ENCODE data around the gene SNED1. TPM values are rescaled to one million over a fixed set of nuclear protein-coding genes. Genes with fewer than 3 reads are reported as not detected.

SNED1 gene
- total RNA-seq, 2 experiments from 2014 or later = 2.8 to 13.6 TPM

DNA sequence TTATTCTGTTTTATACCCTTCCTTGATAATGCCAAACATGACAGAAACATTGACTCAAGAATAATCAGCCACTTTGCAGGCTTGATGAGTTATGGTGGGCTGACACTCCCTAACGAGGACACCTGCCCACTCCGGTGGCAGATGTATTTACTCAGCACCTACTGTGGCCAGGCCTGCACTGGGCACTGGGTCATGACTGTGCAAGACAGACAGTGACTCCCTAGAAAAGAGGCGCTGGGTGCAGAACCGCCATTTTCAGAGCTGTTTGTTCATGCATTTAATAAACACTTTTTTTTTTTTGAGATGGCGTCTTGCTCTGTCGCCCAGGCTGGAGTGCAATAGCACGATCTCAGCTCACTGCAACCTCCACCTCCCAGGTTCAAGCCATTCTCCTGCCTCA lies 32.5 kb downstream of the SNED1 start:
- intact Hi-C loops (cut with micrococcal nuclease; ENCODE audit: unreplicated experiment) = no loop called here
- Histone ChIP-seq H3K4me1 (ENCODE audit: insufficient read depth, low read length, poor library complexity, severe bottlenecking) (no peaks in the 10 kb centered on the region), H3K9me3 (ENCODE audit: low read length) (peaks cover 8% of the 10 kb centered on the region; the same call in 1 of the 2 replicates), H3K9me2 (ENCODE audit: insufficient read depth, low read length) (no peaks in the 10 kb centered on the region), H4K20me1 (ENCODE audit: insufficient read depth, low read length) (no peaks in the 10 kb centered on the region), H3K79me2 (ENCODE audit: insufficient read depth, low read depth, low read length) (no peaks in the 10 kb centered on the region), H2AFZ (ENCODE audit: low read length) (no peak overlapping the region), H3K27ac (ENCODE audit: low read depth, low read length, poor library complexity, severe bottlenecking) (no peak overlapping the region), H3K4me3 (ENCODE audit: low read depth, low read length, poor library complexity, severe bottlenecking) (no peak overlapping the region), H3K36me3 (ENCODE audit: insufficient read depth, low read length) (no peaks in the 10 kb centered on the region), H3K4me2 (ENCODE audit: low read length) (no peak overlapping the region)
- CTCF ChIA-PET (ENCODE audit: unreplicated experiment) = no interaction called here
- POLR2A ChIA-PET = no interaction called here
- BruUV-seq (replicated peaks) = no TSS peak
- no peak for DNase-seq (ENCODE audit: low spot score)
- TF ChIP-seq EZH2phosphoT487 (IDR thresholded peaks at IDR 0.05; ENCODE audit: borderline replicate concordance, low read depth, low read length) = no peak
- TF ChIP-seq, protein P1, sequence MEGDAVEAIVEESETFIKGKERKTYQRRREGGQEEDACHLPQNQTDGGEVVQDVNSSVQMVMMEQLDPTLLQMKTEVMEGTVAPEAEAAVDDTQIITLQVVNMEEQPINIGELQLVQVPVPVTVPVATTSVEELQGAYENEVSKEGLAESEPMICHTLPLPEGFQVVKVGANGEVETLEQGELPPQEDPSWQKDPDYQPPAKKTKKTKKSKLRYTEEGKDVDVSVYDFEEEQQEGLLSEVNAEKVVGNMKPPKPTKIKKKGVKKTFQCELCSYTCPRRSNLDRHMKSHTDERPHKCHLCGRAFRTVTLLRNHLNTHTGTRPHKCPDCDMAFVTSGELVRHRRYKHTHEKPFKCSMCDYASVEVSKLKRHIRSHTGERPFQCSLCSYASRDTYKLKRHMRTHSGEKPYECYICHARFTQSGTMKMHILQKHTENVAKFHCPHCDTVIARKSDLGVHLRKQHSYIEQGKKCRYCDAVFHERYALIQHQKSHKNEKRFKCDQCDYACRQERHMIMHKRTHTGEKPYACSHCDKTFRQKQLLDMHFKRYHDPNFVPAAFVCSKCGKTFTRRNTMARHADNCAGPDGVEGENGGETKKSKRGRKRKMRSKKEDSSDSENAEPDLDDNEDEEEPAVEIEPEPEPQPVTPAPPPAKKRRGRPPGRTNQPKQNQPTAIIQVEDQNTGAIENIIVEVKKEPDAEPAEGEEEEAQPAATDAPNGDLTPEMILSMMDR (conservative IDR thresholded peaks at IDR 0.05; ENCODE audit: low read length) = no peak

DNA sequence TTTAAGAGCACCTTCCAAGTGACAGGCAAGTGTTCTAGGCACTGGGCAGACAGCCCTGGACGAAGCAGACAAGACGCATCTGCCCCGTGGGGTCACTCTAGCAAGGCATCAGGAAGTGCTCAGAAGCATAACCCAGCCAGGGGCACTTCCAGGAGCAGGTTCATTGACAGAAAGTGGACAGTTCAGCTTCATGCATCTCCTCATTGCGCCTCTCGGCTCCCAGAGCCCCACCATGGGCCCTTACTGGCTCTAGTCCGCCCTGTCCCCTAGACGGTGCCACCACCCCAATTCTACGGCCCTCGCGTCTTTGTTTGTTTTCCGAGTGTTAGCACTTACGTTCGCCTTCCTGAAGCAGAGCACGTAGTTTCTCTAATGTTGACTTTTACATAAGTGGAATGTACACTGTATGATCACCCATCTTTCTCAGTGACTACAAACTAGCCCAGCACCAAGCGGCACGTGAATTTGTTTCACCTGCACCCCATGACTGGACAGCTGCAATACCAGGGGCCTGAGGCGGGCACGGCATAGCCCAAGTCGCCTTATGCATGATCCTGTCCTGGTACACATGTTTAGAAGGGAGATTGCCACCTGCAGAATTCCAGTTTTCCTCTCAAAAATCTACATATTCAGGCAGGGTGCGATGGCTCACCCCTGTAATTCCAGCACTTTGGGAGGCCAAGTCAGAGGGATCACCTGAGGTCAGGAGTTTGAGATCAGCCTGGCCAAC lies 33.2 kb downstream of the SNED1 start:
- H3K27ac ChIP-seq (ENCODE audit: low read depth, low read length, poor library complexity, severe bottlenecking) = no peak overlapping the region
- TF ChIP-seq, protein P1 (conservative IDR thresholded peaks at IDR 0.05; ENCODE audit: low read length) = no peak
- TF ChIP-seq EZH2phosphoT487 (IDR thresholded peaks at IDR 0.05; ENCODE audit: borderline replicate concordance, low read depth, low read length) = no peak
- ChIA-PET POLR2A (no interaction called here), CTCF (ENCODE audit: unreplicated experiment) (no interaction called here)
- H2AFZ ChIP-seq (ENCODE audit: low read length) = no peak overlapping the region
- H3K9me3 ChIP-seq (ENCODE audit: low read length) = peaks cover under 1% of the 10 kb centered on the region; the same call in 1 of the 2 replicates
- no peaks in the 10 kb centered on the region for H3K9me2 ChIP-seq (ENCODE audit: insufficient read depth, low read length)
- DNase-seq (ENCODE audit: low spot score) = no peak
- peaks cover 2% of the 10 kb centered on the region for H3K4me1 ChIP-seq (ENCODE audit: insufficient read depth, low read length, poor library complexity, severe bottlenecking)
- H4K20me1 ChIP-seq (ENCODE audit: insufficient read depth, low read length) = no peaks in the 10 kb centered on the region
- no peaks in the 10 kb centered on the region for H3K79me2 ChIP-seq (ENCODE audit: insufficient read depth, low read depth, low read length)
- H3K36me3 ChIP-seq (ENCODE audit: insufficient read depth, low read length) = no peaks in the 10 kb centered on the region
- no TSS peak for BruUV-seq (replicated peaks)
- H3K4me2 ChIP-seq (ENCODE audit: low read length) = no peak overlapping the region
- H3K4me3 ChIP-seq (ENCODE audit: low read depth, low read length, poor library complexity, severe bottlenecking) = no peak overlapping the region
- intact Hi-C loops (cut with micrococcal nuclease; ENCODE audit: unreplicated experiment) = no loop called here

DNA sequence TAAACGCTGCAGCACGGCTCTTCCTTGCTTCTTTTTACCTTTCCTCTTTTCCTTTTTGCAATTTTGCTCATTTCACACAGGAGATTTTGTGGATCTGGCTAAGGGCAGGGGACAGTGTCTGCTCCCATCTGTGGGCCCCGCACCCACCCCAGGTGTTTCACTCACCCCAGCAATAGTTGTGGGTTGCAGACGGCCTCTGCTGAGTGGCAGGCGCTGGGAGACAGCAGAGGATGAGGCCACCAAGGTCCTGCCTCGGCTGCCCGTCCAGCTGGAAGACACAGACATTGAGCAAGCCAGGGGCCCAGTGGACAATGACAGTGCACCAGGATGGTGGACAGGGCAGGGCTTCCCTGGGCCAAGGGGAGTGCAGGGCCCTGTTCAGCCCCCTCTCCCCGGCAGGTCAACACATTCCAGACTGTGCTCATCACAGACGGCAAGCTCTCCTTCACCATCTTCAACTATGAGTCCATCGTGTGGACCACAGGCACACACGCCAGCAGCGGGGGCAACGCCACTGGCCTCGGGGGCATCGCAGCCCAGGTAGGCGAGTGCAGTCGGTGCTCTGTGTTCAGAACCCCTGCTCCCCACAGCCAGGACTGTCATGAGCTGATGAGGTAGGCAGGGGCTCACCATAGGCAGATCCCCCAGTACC lies 35.0 kb downstream of the SNED1 start:
- intact Hi-C loops (cut with micrococcal nuclease; ENCODE audit: unreplicated experiment) = no loop called here
- H3K36me3 ChIP-seq (ENCODE audit: insufficient read depth, low read length) = no peaks in the 10 kb centered on the region
- H2AFZ ChIP-seq (ENCODE audit: low read length) = no peak overlapping the region
- no peak overlapping the region for H3K4me2 ChIP-seq (ENCODE audit: low read length)
- H3K9me3 ChIP-seq (ENCODE audit: low read length) = no peaks in the 10 kb centered on the region
- H3K27ac ChIP-seq (ENCODE audit: low read depth, low read length, poor library complexity, severe bottlenecking) = no peak overlapping the region
- TF ChIP-seq, protein P1 (conservative IDR thresholded peaks at IDR 0.05; ENCODE audit: low read length) = no peak
- TF ChIP-seq EZH2phosphoT487 (IDR thresholded peaks at IDR 0.05; ENCODE audit: borderline replicate concordance, low read depth, low read length) = no peak
- no peak for DNase-seq (ENCODE audit: low spot score)
- CTCF ChIA-PET (ENCODE audit: unreplicated experiment) = no interaction called here
- H3K9me2 ChIP-seq (ENCODE audit: insufficient read depth, low read length) = no peaks in the 10 kb centered on the region
- H3K4me1 ChIP-seq (ENCODE audit: insufficient read depth, low read length, poor library complexity, severe bottlenecking) = peaks cover 21% of the 10 kb centered on the region
- BruUV-seq (replicated peaks) = no TSS peak
- H3K79me2 ChIP-seq (ENCODE audit: insufficient read depth, low read depth, low read length) = no peaks in the 10 kb centered on the region
- POLR2A ChIA-PET = no interaction called here
- H4K20me1 ChIP-seq (ENCODE audit: insufficient read depth, low read length) = no peaks in the 10 kb centered on the region
- H3K4me3 ChIP-seq (ENCODE audit: low read depth, low read length, poor library complexity, severe bottlenecking) = no peak overlapping the region

All from OCI-LY7 (cell line).